SK-N-SH (cell line): ENCODE measurements around the gene OR6C76. TPM values are rescaled to one million over a fixed set of nuclear protein-coding genes. Genes with fewer than 3 reads are reported as not detected.
"Not testable (repeated sequence)": the region's sequence is repeated elsewhere in the genome, so short reads cannot be mapped to it uniquely, and the experiment has no call there.

ENCODE experiments used
- CTCF ChIA-PET: fragments of 300-600, 350-600 bp; formaldehyde crosslinking; extraction: SDS; loops from one replicate; lab custom pipeline; 2021; lab: Yijun Ruan, JAX
- POLR2A ChIA-PET: fragments of 350-600 bp; sonication (Branson Sonifier 250); formaldehyde crosslinking; extraction: SDS; loops from one replicate; lab custom pipeline; 2020; ENCODE audit warnings: antibody characterized with exemption, inconsistent platforms; lab: Yijun Ruan, JAX
- DNase-seq: peaks from one replicate; pipeline ENCODE4 v3.0.0; 2012
- H2AFZ ChIP-seq: fragments of 200-600 bp; sonication (generic); 2 replicates; pipeline ENCODE4 v1.8.1; 2016; ENCODE audit warnings: antibody characterized with exemption, mild to moderate bottlenecking, low read depth
- H3F3A ChIP-seq: fragments of 200-600 bp; sonication (generic); replicated peaks from 2 replicates; pipeline ENCODE3; 2016; ENCODE audit warnings: antibody characterized with exemption, mild to moderate bottlenecking; ENCODE audit not compliant: insufficient read depth
- H3K27ac ChIP-seq, 2 experiments: fragments of 200-500 bp in 1 of 2; fragments of 200-600 bp in 1 of 2; sonication (Bioruptor generic) in 1 of 2; sonication (generic), shearing (Covaris generic) in 1 of 2; 2 replicates each; pipeline versions ENCODE4 v1.5.1 to v1.6.1; 2014 to 2016; ENCODE audit warnings: low read depth in 2 of 2, inconsistent platforms in 1 of 2, low read length in 1 of 2, mild to moderate bottlenecking in 1 of 2, mixed read lengths in 1 of 2
- H3K27me3 ChIP-seq: fragments of 200-600 bp; sonication (generic), shearing (Covaris generic); 2 replicates; pipeline ENCODE4 v1.6.1; 2016; ENCODE audit warnings: mixed run types; ENCODE audit not compliant: insufficient read depth
- H3K36me3 ChIP-seq, 2 experiments: fragments of 200-500 bp in 1 of 2; fragments of 200-600 bp in 1 of 2; sonication (Bioruptor generic) in 1 of 2; sonication (generic) in 1 of 2; replicated peaks in 1 of 2; 2 replicates each; pipeline versions ENCODE3 to v1.5.1; 2014 to 2016; ENCODE audit warnings: low read length in 1 of 2, mild to moderate bottlenecking in 1 of 2; ENCODE audit not compliant: insufficient read depth in 2 of 2, control insufficient read depth in 1 of 2
- H3K4me1 ChIP-seq, 2 experiments: fragments of 200-500 bp in 1 of 2; fragments of 200-600 bp in 1 of 2; sonication (Bioruptor generic) in 1 of 2; sonication (generic), shearing (Covaris generic) in 1 of 2; 2 replicates each; pipeline versions ENCODE4 v1.5.1 to v1.6.1; 2014 to 2016; ENCODE audit warnings: low read depth in 1 of 2, low read length in 1 of 2, mixed run types in 1 of 2; ENCODE audit not compliant: insufficient read depth in 2 of 2, control insufficient read depth in 1 of 2
- H3K4me2 ChIP-seq: fragments of 200-600 bp; sonication (generic), shearing (Covaris generic); 2 replicates; pipeline ENCODE4 v1.6.1; 2017; ENCODE audit warnings: mixed run types
- H3K4me3 ChIP-seq, 2 experiments: fragments of 200-500 bp in 1 of 2; fragments of 200-600 bp in 1 of 2; sonication (Bioruptor generic) in 1 of 2; sonication (generic), shearing (Covaris generic) in 1 of 2; 2 replicates each; pipeline versions ENCODE4 v1.5.1 to v1.8.1; 2014 to 2016; ENCODE audit warnings: low read depth in 2 of 2, inconsistent platforms in 1 of 2, low read length in 1 of 2, mild to moderate bottlenecking in 1 of 2, mixed read lengths in 1 of 2, moderate library complexity in 1 of 2
- H3K79me2 ChIP-seq: fragments of 200-600 bp; sonication (generic); 2 replicates; pipeline ENCODE4 v1.8.1; 2017; ENCODE audit warnings: mild to moderate bottlenecking; ENCODE audit not compliant: insufficient read depth
- H3K9ac ChIP-seq: fragments of 200-600 bp; sonication (generic); 2 replicates; pipeline ENCODE4 v1.6.1; 2017; ENCODE audit warnings: mixed run types
- H3K9me2 ChIP-seq: fragments of 200-600 bp; sonication (generic); 2 replicates; pipeline ENCODE4 v1.6.1; 2017; ENCODE audit warnings: mixed run types
- H3K9me3 ChIP-seq: fragments of 200-600 bp; sonication (generic); 2 replicates; pipeline ENCODE4 v1.6.1; 2017; ENCODE audit warnings: mixed run types, mild to moderate bottlenecking, moderate library complexity
- H4K20me1 ChIP-seq: fragments of 200-600 bp; sonication (generic); 2 replicates; pipeline ENCODE4 v1.6.1; 2017; ENCODE audit warnings: mild to moderate bottlenecking, mixed run types; ENCODE audit not compliant: insufficient read depth
- CHD2 ChIP-seq: fragments of 150-350 bp; IDR thresholded peaks from 2 replicates; pipeline ENCODE4 v1.6.1; 2018; ENCODE audit warnings: low read length; ENCODE audit not compliant: partially characterized antibody
- EZH2phosphoT487 ChIP-seq: fragments of 200-600 bp; sonication (generic); IDR thresholded peaks from 2 replicates; pipeline ENCODE4 v1.6.1; 2017; ENCODE audit warnings: low read depth, mixed run types, mild to moderate bottlenecking, antibody characterized with exemption, moderate library complexity, borderline replicate concordance
- IRF3 ChIP-seq: fragments of 150-350 bp; IDR thresholded peaks from 2 replicates; pipeline ENCODE4 v1.6.1; 2016; ENCODE audit warnings: mild to moderate bottlenecking, low read depth, low read length
- MEF2A ChIP-seq: IDR thresholded peaks from 2 replicates; pipeline ENCODE4 v1.4.0; 2012; ENCODE audit warnings: low read depth, borderline replicate concordance
- MXI1 ChIP-seq: IDR thresholded peaks from 2 replicates; pipeline ENCODE4 v1.6.1; 2012; ENCODE audit warnings: mild to moderate bottlenecking, low read depth, low read length, improper control_type of control experiment
- NFIC ChIP-seq: IDR thresholded peaks from 2 replicates; pipeline ENCODE4 v1.4.0; 2012; ENCODE audit warnings: borderline replicate concordance
- PBX3 ChIP-seq: IDR thresholded peaks from 2 replicates; pipeline ENCODE4; 2012
- POLR2AphosphoS5 ChIP-seq: IDR thresholded peaks from 2 replicates; pipeline ENCODE4 v1.6.1; 2012; ENCODE audit warnings: low read depth, low read length
- RCOR1 ChIP-seq: fragments of 150-350 bp; IDR thresholded peaks from 2 replicates; pipeline ENCODE4 v1.6.1; 2017; ENCODE audit warnings: antibody characterized with exemption, low read length
- RFX5 ChIP-seq: IDR thresholded peaks from 2 replicates; pipeline ENCODE4 v1.6.1; 2012; ENCODE audit warnings: mild to moderate bottlenecking, improper control_type of control experiment, low read length
- SMC3 ChIP-seq: IDR thresholded peaks from 2 replicates; pipeline ENCODE4 v1.6.1; 2012; ENCODE audit warnings: low read depth, low read length, improper control_type of control experiment
- TAF1 ChIP-seq: IDR thresholded peaks from 2 replicates; pipeline ENCODE4 v1.6.1; 2012; ENCODE audit warnings: low read depth, mild to moderate bottlenecking, low read length, moderate library complexity, borderline replicate concordance
- ZBTB33 ChIP-seq: IDR thresholded peaks from 2 replicates; pipeline ENCODE4 v1.4.0; 2012; ENCODE audit warnings: low read depth, borderline replicate concordance
- WGBS: methylation state at CpG from one replicate; pipeline ENCODE4 v1.1.6; 2017; ENCODE audit warnings: low lambda C conversion rate; 5-methylcytosine and 5-hydroxymethylcytosine counted together
- polyA plus RNA-seq, 3 experiments: library from polyadenylated mRNA; depleted of rRNA; stranded (reverse); fragments of >200 nt; gene quantifications; 2 replicates each; pipeline ENCODE4 v1.2.3, GENCODE V29; 2012
- TF ChIP-seq, protein P1 (sequence below): fragments of 150-350 bp; IDR thresholded peaks from 2 replicates; pipeline ENCODE4 v1.6.1; 2017; ENCODE audit warnings: antibody characterized with exemption, low read length, low read depth, borderline replicate concordance

Gene OR6C76
- polyA plus RNA-seq, 1 of the 3 experiments (the other 2 are of a cell fraction), result not detected

DNA sequence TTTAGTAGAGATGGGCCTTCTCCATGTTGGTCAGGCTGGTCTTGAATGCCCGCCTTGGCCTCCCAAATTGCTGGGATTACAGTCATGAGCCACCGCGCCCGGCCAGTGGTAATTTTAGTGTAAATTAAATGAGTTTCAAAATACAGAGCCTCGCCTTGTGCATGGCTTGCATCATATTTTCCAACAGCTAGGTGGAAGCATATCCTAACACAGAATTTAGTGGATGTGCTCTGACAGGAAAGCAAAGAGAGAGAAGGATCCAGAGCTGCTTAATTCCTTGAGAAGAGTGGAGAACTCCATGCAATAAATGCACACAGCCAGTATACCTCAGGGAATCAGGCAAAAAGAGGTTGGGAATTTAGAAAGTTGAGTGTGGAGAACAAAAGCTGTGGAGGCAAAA lies 20.3 kb downstream of the OR6C76 start:
- no peaks in the 10 kb centered on the region for H3K27me3 ChIP-seq
- H3K4me2 ChIP-seq, result peak overlapping the region; percentile 11; the same call in 1 of the 2 replicates
- TF ChIP-seq RCOR1 (no peak), PBX3 (no peak), MXI1 (no peak), POLR2AphosphoS5 (no peak), NFIC (no peak), CHD2 (no peak), TAF1 (no peak), SMC3 (no peak), ZBTB33 (no peak), RFX5 (no peak)
- TF ChIP-seq, all 33 proteins: peak for 0

DNA sequence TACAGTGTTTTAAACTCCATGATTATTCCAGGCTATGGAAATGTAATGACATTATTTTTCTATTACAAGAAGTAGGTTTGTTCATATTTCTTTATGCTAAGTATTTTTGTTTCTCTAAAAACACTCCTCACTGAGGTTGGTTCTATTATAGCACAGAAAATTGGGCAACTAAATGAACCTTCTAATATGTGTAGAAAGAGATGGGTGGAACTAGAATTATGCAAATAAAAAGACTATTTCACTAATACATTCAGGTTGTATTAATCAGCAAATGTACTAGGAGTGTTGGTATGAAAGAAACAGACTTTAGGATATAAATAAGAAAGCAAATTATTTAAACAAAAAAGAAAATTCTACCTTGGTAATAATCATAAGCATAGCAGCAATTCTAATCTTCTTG lies 22.8 kb downstream of the OR6C76 start:
- Histone ChIP-seq H3K9me2 (no peaks in the 10 kb centered on the region), H2AFZ (no peak overlapping the region), H4K20me1 (no peaks in the 10 kb centered on the region), H3K27ac (no peak overlapping the region), H3F3A (no peaks in the 10 kb centered on the region), H3K9me3 (no peaks in the 10 kb centered on the region), H3K4me1 (no peaks in the 10 kb centered on the region), H3K4me3 (no peak overlapping the region), H3K27me3 (no peaks in the 10 kb centered on the region)
- POLR2A ChIA-PET, result no interaction called here
- CTCF ChIA-PET, result no interaction called here
- TF ChIP-seq EZH2phosphoT487 (no peak), RFX5 (no peak), RCOR1 (no peak), MEF2A (no peak), PBX3 (no peak), IRF3 (no peak)
- TF ChIP-seq, protein P1, sequence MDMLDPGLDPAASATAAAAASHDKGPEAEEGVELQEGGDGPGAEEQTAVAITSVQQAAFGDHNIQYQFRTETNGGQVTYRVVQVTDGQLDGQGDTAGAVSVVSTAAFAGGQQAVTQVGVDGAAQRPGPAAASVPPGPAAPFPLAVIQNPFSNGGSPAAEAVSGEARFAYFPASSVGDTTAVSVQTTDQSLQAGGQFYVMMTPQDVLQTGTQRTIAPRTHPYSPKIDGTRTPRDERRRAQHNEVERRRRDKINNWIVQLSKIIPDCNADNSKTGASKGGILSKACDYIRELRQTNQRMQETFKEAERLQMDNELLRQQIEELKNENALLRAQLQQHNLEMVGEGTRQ, result no peak
- TF ChIP-seq, all 33 proteins: peak for 0
- H3K9ac ChIP-seq, result no peak overlapping the region
- no peak for DNase-seq
- H3K36me3 ChIP-seq, result no peaks in the 10 kb centered on the region
- no peaks in the 10 kb centered on the region for H3K79me2 ChIP-seq
- H3K4me2 ChIP-seq, result no peak overlapping the region

More for the DNA sequence above, 20.3 kb downstream of the OR6C76 start:
- 7% methylated on average over 5 of the region's 5 CpGs for WGBS
- H3K36me3 ChIP-seq, result no peaks in the 10 kb centered on the region
- CTCF ChIA-PET, result interaction anchor here (0.6 kb wide), 1 partner anchor 17 kb away, joined by 3 read pairs; no protein-coding TSS in a partner anchor
- no peaks in the 10 kb centered on the region for H3K79me2 ChIP-seq
- H3K27ac ChIP-seq, result no peak overlapping the region
- no peaks in the 10 kb centered on the region for H3K9me2 ChIP-seq
- H2AFZ ChIP-seq, result no peak overlapping the region
- no peaks in the 10 kb centered on the region for H3K4me1 ChIP-seq
- POLR2A ChIA-PET, result no interaction called here
- H4K20me1 ChIP-seq, result no peaks in the 10 kb centered on the region
- no peaks in the 10 kb centered on the region for H3K9me3 ChIP-seq
- no peaks in the 10 kb centered on the region for H3F3A ChIP-seq
- H3K4me3 ChIP-seq, result no peak overlapping the region
- no peak overlapping the region for H3K9ac ChIP-seq
- DNase-seq, result no peak

- H3K4me3 ChIP-seq, H3K36me3 ChIP-seq, H3K4me1 ChIP-seq, H3K27ac ChIP-seq, H3K9ac ChIP-seq, H3K9me2 ChIP-seq, CTCF ChIA-PET, H2AFZ ChIP-seq, H3F3A ChIP-seq, H3K9me3 ChIP-seq, H3K79me2 ChIP-seq, H4K20me1 ChIP-seq, H3K27me3 ChIP-seq, DNase-seq, POLR2A ChIA-PET, H3K4me2 ChIP-seq: not testable (repeated sequence)
- 9% methylated on average over 1 of the region's 1 CpG for WGBS
These were observed 38.9 kb downstream of the OR6C76 start for GRCh38 chr12:55464926-55465325.
